ENCODE measurements around the gene AHI1. TPM values are rescaled to one million over a fixed set of nuclear protein-coding genes. Genes with fewer than 3 reads are reported as not detected.

Gene AHI1
- total RNA-seq, 1 donor from 2014 or later, result 5.2 TPM

DNA sequence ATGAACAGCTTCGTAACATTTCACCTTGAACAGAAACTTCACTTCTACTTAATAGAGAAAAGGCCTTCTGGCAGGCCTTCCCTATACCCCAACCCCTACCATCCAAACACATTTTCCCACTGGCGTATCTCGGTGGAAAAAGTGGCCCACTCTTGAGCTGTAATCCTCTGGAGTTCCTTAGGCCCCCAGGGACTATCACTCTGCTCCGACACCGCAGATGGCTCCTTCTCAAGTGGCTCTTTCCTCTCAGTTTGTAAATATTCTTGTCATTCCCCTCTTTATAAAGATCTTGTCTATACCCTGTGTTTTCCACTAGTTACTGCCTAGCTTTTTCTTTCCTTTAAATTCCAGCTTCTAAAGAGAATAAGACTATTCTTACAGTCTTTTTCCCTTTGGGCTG is 207.7 kb downstream of the AHI1 start:
- no peak for DNase-seq (ENCODE audit: low read depth)
- Histone ChIP-seq H3K36me3 (ENCODE audit: control insufficient read depth, insufficient read depth, low read length) (no peaks in the 10 kb centered on the region), H3K4me3 (ENCODE audit: low read depth, low read length) (no peak overlapping the region), H3K27me3 (ENCODE audit: control insufficient read depth, insufficient read depth, low read length) (no peaks in the 10 kb centered on the region)
- TF ChIP-seq, protein P1, sequence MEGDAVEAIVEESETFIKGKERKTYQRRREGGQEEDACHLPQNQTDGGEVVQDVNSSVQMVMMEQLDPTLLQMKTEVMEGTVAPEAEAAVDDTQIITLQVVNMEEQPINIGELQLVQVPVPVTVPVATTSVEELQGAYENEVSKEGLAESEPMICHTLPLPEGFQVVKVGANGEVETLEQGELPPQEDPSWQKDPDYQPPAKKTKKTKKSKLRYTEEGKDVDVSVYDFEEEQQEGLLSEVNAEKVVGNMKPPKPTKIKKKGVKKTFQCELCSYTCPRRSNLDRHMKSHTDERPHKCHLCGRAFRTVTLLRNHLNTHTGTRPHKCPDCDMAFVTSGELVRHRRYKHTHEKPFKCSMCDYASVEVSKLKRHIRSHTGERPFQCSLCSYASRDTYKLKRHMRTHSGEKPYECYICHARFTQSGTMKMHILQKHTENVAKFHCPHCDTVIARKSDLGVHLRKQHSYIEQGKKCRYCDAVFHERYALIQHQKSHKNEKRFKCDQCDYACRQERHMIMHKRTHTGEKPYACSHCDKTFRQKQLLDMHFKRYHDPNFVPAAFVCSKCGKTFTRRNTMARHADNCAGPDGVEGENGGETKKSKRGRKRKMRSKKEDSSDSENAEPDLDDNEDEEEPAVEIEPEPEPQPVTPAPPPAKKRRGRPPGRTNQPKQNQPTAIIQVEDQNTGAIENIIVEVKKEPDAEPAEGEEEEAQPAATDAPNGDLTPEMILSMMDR (IDR thresholded peaks at IDR 0.05; ENCODE audit: insufficient read depth, low read length, poor library complexity, severe bottlenecking), result no peak

DNA sequence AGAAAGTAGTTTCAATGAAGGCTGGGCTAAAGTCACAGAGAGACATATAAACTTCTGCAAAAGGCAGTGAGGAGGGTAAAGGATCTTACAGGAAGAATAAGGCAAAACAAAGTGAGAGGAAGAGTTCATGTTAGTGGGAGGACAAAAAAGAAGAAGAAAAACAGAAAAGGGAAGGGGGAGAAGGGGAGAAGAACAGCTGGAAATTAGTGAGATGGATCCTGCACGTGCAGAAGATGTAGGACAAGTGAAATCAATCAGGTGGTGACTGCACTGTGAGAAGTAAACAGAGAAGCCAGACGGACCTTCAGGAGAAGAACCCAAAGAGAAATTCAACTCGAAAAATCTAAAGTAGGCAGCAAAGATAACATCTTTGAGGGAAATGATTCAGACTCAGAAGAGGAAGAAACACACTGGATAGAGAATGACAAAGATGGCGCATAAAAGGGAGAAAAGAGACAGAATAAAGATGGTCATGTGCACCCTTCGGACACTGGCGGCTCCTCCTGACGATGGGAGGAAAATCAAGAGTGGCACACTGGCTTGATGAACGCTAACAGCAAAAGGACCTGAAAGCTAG is 210.5 kb downstream of the AHI1 start:
- no peaks in the 10 kb centered on the region for H3K27me3 ChIP-seq (ENCODE audit: control insufficient read depth, insufficient read depth, low read length)
- no peak for DNase-seq (ENCODE audit: low read depth)
- H3K4me3 ChIP-seq (ENCODE audit: low read depth, low read length), result no peak overlapping the region
- no peaks in the 10 kb centered on the region for H3K36me3 ChIP-seq (ENCODE audit: control insufficient read depth, insufficient read depth, low read length)
- TF ChIP-seq, protein P1 (IDR thresholded peaks at IDR 0.05; ENCODE audit: insufficient read depth, low read length, poor library complexity, severe bottlenecking), result no peak

DNA sequence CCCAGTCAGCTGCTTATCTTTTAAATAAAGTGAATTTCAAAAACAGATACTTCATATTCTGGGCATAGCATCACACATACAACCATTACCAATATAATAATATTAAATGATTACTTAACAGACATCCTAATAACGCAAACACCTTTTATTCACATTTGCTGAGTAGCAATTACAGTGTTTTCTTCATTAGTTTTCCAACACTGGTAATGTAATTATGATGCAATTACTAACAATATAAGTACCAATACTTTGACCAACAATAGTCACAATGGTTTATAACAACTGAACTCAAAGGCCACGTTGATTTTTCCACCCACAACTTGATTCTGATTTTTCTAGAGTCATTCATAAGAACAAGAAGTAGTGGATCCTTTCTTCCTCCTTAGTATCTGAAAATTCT is 212.4 kb downstream of the AHI1 start:
- no peak for DNase-seq (ENCODE audit: low read depth)
- Histone ChIP-seq H3K36me3 (ENCODE audit: control insufficient read depth, insufficient read depth, low read length) (no peaks in the 10 kb centered on the region), H3K27me3 (ENCODE audit: control insufficient read depth, insufficient read depth, low read length) (no peaks in the 10 kb centered on the region), H3K4me3 (ENCODE audit: low read depth, low read length) (no peak overlapping the region)
- TF ChIP-seq, protein P1 (IDR thresholded peaks at IDR 0.05; ENCODE audit: insufficient read depth, low read length, poor library complexity, severe bottlenecking), result no peak

DNA sequence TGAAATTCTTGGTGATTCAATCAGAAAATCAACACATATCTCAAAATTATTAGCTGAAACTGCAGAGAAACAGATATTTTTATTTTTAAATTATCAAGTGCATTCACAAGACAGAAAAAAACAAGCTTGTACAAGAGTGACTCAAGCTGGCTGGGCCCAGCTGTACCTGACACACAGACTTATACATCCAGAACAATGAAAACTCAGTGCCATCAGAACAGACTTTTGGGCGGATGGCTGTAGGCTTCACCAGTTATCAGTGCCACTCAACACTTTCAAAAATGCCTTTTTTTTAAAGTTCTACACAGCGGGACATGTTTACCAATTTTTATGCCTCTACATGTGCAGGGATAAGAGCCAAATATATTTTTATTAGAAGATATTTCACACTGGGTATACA is 213.6 kb downstream of the AHI1 start:
- no peak for DNase-seq (ENCODE audit: low read depth)
- no peaks in the 10 kb centered on the region for H3K27me3 ChIP-seq (ENCODE audit: control insufficient read depth, insufficient read depth, low read length)
- no peaks in the 10 kb centered on the region for H3K36me3 ChIP-seq (ENCODE audit: control insufficient read depth, insufficient read depth, low read length)
- no peak overlapping the region for H3K4me3 ChIP-seq (ENCODE audit: low read depth, low read length)
- TF ChIP-seq, protein P1 (IDR thresholded peaks at IDR 0.05; ENCODE audit: insufficient read depth, low read length, poor library complexity, severe bottlenecking), result no peak

DNA sequence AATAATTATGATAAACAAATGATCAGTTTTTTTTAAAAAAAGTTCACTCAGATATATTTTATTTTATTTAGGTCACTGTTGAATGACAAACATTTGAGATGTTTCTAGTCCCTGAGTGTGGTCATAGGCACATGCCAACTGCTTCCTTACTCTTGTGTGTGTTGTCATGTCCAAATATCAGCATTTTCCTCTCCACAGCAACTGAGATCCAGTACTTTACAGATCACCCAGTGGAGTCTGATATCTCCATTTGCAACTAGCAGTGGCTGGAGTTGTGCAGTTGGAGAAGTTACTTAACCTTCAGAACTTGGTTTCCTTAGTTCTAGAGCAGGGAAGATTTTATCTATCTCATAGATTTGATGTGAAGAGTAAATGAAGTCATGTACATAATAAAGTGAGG is 215.1 kb downstream of the AHI1 start:
- TF ChIP-seq, protein P1 (IDR thresholded peaks at IDR 0.05; ENCODE audit: insufficient read depth, low read length, poor library complexity, severe bottlenecking), result no peak
- Histone ChIP-seq H3K27me3 (ENCODE audit: control insufficient read depth, insufficient read depth, low read length) (no peaks in the 10 kb centered on the region), H3K36me3 (ENCODE audit: control insufficient read depth, insufficient read depth, low read length) (no peaks in the 10 kb centered on the region), H3K4me3 (ENCODE audit: low read depth, low read length) (no peak overlapping the region)
- no peak for DNase-seq (ENCODE audit: low read depth)

DNA sequence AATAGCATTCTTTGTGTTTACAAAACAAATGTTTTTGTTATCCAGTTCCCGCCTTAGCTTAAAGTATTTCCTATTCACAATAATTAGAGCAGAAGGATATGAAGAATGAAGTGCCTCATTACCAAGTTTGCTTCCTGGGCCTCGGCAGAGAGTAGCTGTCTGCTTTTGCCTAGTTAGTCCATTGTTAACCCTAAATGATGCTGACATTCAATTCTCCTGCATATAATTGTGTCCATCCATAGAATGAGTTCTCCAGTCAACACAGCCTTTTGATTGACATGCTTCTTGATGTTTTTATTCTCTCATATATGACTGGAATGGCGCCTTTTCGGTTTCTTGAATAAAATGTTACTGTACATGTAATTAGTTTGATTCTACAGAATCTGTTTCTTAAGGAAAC is 215.6 kb downstream of the AHI1 start:
- no peak overlapping the region for H3K4me3 ChIP-seq (ENCODE audit: low read depth, low read length)
- TF ChIP-seq, protein P1 (IDR thresholded peaks at IDR 0.05; ENCODE audit: insufficient read depth, low read length, poor library complexity, severe bottlenecking), result no peak

More for the DNA sequence above, 215.6 kb downstream of the AHI1 start:
- Histone ChIP-seq H3K36me3 (ENCODE audit: control insufficient read depth, insufficient read depth, low read length) (no peaks in the 10 kb centered on the region), H3K27me3 (ENCODE audit: control insufficient read depth, insufficient read depth, low read length) (no peaks in the 10 kb centered on the region)
- DNase-seq (ENCODE audit: low read depth), result no peak

Measured in kidney epithelial cell (primary cell).